CD4-positive, alpha-beta memory T cell (primary cell): ENCODE measurements around the gene SCO1. TPM values are rescaled to one million over a fixed set of nuclear protein-coding genes. Genes with fewer than 3 reads are reported as not detected.
A peak's percentile ranks its signal among the peaks of the same experiment; 100 is the strongest.

Source experiments
- CTCF ChIA-PET: fragments of 350-600 bp; sonication (Branson Sonifier 250); formaldehyde crosslinking; loops from one replicate; lab custom pipeline; 2021; ENCODE audit warnings: inconsistent platforms; ENCODE audit not compliant: partially characterized antibody; lab: Charles Lee
- POLR2A ChIA-PET: fragments of 350-600 bp; sonication (Branson Sonifier 250); formaldehyde crosslinking; loops from one replicate; lab custom pipeline; 2021; ENCODE audit not compliant: partially characterized antibody; lab: Charles Lee
- DNase-seq, 5 donors: peaks; one replicate each; pipeline versions ENCODE4 v3.0.0 to v3.0.0-alpha.2; 2020 to 2022; ENCODE audit warnings: mixed read lengths in 1 of 5
- H3K27ac ChIP-seq: one replicate; pipeline ENCODE4 v1.7.0; 2013; ENCODE audit warnings: low read depth, low read length
- H3K27me3 ChIP-seq: 2 replicates; pipeline ENCODE4 v1.7.0; 2013; ENCODE audit warnings: mild to moderate bottlenecking, low read length, moderate library complexity; ENCODE audit not compliant: insufficient read depth
- H3K36me3 ChIP-seq: 2 replicates; pipeline ENCODE4 v1.7.0; 2013; ENCODE audit warnings: mild to moderate bottlenecking, low read length, moderate library complexity; ENCODE audit not compliant: insufficient read depth
- H3K4me1 ChIP-seq: 2 replicates; pipeline ENCODE4 v1.7.0; 2013; ENCODE audit warnings: mild to moderate bottlenecking, low read length, moderate library complexity; ENCODE audit not compliant: insufficient read depth
- H3K4me3 ChIP-seq, 2 donors: one replicate each; pipeline ENCODE4 v1.7.0; 2013; ENCODE audit warnings: low read length in 2 of 2, mild to moderate bottlenecking in 1 of 2
- H3K9me3 ChIP-seq, 2 donors: one replicate each; pipeline ENCODE4 v1.7.0; 2013; ENCODE audit warnings: low read length in 2 of 2, control low read depth in 1 of 2; ENCODE audit not compliant: control insufficient read depth in 1 of 2
- H3K27ac Mint-ChIP-seq, 7 donors: one replicate each; pipeline ENCODE4 v1.8.0; 2020 to 2021; ENCODE audit warnings: mixed read lengths in 7 of 7, mild to moderate bottlenecking in 6 of 7, inconsistent platforms in 3 of 7, moderate library complexity in 3 of 7
- H3K27me3 Mint-ChIP-seq, 2 donors: one replicate each; pipeline ENCODE4 v1.8.0; 2020 to 2021; ENCODE audit warnings: mixed read lengths in 2 of 2
- H3K36me3 Mint-ChIP-seq, 2 donors: one replicate each; pipeline ENCODE4 v1.8.0; 2020 to 2021; ENCODE audit warnings: mixed read lengths in 2 of 2, inconsistent platforms in 1 of 2, mild to moderate bottlenecking in 1 of 2
- H3K4me1 Mint-ChIP-seq, 4 donors: one replicate each; pipeline ENCODE4 v1.8.0; 2020 to 2021; ENCODE audit warnings: mixed read lengths in 4 of 4, mild to moderate bottlenecking in 1 of 4
- H3K4me3 Mint-ChIP-seq, 8 donors: one replicate each; pipeline ENCODE4 v1.8.0; 2020 to 2021; ENCODE audit warnings: mixed read lengths in 8 of 8, mild to moderate bottlenecking in 7 of 8, moderate library complexity in 6 of 8, inconsistent platforms in 3 of 8
- H3K9me3 Mint-ChIP-seq, 8 donors: one replicate each; pipeline ENCODE4 v1.8.0; 2020 to 2021; ENCODE audit warnings: mixed read lengths in 8 of 8, mild to moderate bottlenecking in 5 of 8, inconsistent platforms in 3 of 8, moderate library complexity in 1 of 8
- intact Hi-C: fragments of 100-400 bp; cut with micrococcal nuclease; formaldehyde crosslinking; loops from one replicate; pipeline ENCODE4 v1.15.1; 2023
- polyA plus RNA-seq, 2 donors: library from polyadenylated mRNA; unstranded; fragments of 300-500 nt; fragmentation: Illumina TruSeq; gene quantifications; one replicate each; pipeline ENCODE4 v1.2.3, GENCODE V29; 2021
- total RNA-seq, 2 experiments: library from RNA; stranded (reverse); gene quantifications; one replicate each; pipeline ENCODE4 v1.2.3, GENCODE V29; 2021

Gene SCO1
- total and polyA plus RNA-seq, 4 experiments from 2014 or later: 12.9 to 26.1 (median 23.1) TPM

DNA sequence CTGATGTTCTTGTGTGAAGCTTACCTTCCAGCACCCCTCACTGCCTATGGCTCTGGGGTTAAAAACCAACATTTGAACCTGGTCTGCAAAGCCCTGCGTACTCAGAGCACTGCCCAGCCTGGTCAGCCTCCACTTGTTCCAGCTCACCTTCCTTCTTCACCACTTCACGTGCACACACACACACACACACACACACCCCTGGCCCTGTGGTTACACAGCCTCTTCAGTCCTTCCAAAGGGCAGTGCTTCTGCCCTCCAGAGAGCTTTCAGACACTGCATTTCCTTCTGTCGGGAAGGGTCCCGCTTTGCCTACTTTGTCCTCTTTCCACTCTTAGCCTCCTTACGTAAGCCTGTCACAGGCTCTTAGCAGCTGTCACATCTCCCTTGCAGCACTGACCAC lies 42.1 kb upstream of the SCO1 start:
- no peaks in the 10 kb centered on the region for H3K27me3 ChIP-seq
- DNase-seq: no peak
- H3K4me1 ChIP-seq: peaks cover 5% of the 10 kb centered on the region
- H3K27ac ChIP-seq: no peak overlapping the region
- no peak overlapping the region for H3K4me3 ChIP-seq
- intact Hi-C loops: no loop called here
- ChIA-PET POLR2A (no interaction called here), CTCF (no interaction called here)
- H3K36me3 ChIP-seq: no peaks in the 10 kb centered on the region
- H3K9me3 Mint-ChIP-seq: peaks cover 0 to 2% (median 0%) of the 10 kb centered on the region in 8 donors
- no peak overlapping the region for H3K4me3 Mint-ChIP-seq
- no peak overlapping the region for H3K27ac Mint-ChIP-seq
- H3K36me3 Mint-ChIP-seq: no peaks in the 10 kb centered on the region
- H3K4me1 Mint-ChIP-seq: peaks cover 5 to 15% (median 10%) of the 10 kb centered on the region in 4 donors
- H3K9me3 ChIP-seq: no peaks in the 10 kb centered on the region
- peaks cover 6 to 8% of the 10 kb centered on the region in 2 donors for H3K27me3 Mint-ChIP-seq

DNA sequence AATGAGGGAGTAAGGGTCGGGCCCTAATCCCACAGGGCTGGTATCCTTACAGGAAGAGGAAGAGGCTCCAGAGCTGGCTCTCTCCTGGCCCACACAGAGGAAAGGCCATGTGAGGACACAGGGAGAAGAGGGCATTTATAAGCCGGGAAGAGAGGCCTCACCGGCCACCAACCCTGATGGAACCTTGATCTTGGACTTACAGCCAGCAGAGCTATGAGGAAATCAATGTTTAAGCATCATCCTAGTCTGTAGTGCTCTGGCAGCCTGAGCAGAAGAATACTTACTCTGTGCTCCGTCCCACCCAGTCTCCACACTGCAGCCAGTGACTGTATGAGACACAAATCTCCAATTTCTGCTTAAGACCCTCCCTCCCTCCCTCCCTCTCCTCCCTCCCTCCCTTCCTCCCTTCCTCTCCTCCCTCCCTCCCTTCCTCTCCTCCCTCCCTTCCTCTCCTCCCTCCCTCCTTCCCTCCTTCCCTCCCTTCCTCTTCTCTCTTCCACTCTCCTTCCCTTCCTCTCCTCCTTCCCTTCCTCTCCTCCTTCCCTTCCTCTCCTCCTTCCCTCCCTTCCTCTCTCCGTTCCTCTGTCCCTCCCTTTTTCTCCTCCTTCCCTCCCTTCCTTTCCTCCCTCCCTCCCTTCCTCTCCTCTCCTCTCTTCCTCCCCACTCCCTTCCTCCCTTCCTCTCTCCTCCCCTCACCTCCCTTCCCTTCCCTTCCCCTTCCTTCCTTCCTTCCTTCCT lies 41.4 kb upstream of the SCO1 start:
- ChIA-PET POLR2A (no interaction called here), CTCF (no interaction called here)
- Mint-ChIP-seq H3K36me3 (no peaks in the 10 kb centered on the region), H3K27me3 (peaks cover 7 to 8% of the 10 kb centered on the region in 2 donors), H3K4me1 (peaks cover 4 to 12% (median 8%) of the 10 kb centered on the region in 4 donors), H3K4me3 (no peak overlapping the region), H3K9me3 (peaks cover 0 to 2% (median 0%) of the 10 kb centered on the region in 8 donors), H3K27ac (no peak overlapping the region)
- H3K4me3 ChIP-seq: no peak overlapping the region
- no peaks in the 10 kb centered on the region for H3K4me1 ChIP-seq
- no peaks in the 10 kb centered on the region for H3K27me3 ChIP-seq
- H3K9me3 ChIP-seq: no peaks in the 10 kb centered on the region
- intact Hi-C loops: no loop called here
- DNase-seq: no peak
- H3K36me3 ChIP-seq: no peaks in the 10 kb centered on the region
- H3K27ac ChIP-seq: no peak overlapping the region

DNA sequence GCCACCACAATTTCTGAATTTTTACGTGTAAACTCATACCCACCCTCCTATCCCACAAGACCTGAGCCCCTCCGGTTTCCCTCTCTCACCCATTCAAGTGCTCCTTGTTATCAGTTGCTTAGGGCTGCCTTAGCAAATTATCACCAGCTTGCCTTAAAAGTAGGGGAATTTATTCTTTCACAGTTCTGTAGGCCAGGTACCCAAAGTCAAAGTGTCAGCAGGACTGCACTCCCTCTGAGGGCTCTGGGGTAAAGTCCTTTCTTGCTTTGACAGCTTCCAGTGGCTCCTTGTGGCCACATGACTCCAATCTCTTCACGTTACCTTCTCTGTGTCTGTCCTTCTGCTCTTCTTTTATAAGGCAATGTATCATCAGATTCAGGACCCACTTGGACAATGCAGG lies 40.4 kb upstream of the SCO1 start:
- H3K4me1 Mint-ChIP-seq: peaks cover 4 to 12% (median 8%) of the 10 kb centered on the region in 4 donors
- Histone ChIP-seq H3K9me3 (no peaks in the 10 kb centered on the region), H3K4me3 (no peak overlapping the region), H3K27me3 (no peaks in the 10 kb centered on the region), H3K27ac (no peak overlapping the region), H3K36me3 (no peaks in the 10 kb centered on the region), H3K4me1 (no peaks in the 10 kb centered on the region)
- H3K27ac Mint-ChIP-seq: no peak overlapping the region
- intact Hi-C loops: no loop called here
- ChIA-PET CTCF (interaction anchor here (0.8 to 2.7 kb wide), 10 partner anchors 8 to 107 kb away, joined by 3 to 27 read pairs (median 4); no protein-coding TSS in a partner anchor), POLR2A (no interaction called here)
- H3K36me3 Mint-ChIP-seq: no peaks in the 10 kb centered on the region
- peaks cover 0 to 2% (median 0%) of the 10 kb centered on the region in 8 donors for H3K9me3 Mint-ChIP-seq
- peaks cover 7 to 8% of the 10 kb centered on the region in 2 donors for H3K27me3 Mint-ChIP-seq
- no peak for DNase-seq
- no peak overlapping the region for H3K4me3 Mint-ChIP-seq

DNA sequence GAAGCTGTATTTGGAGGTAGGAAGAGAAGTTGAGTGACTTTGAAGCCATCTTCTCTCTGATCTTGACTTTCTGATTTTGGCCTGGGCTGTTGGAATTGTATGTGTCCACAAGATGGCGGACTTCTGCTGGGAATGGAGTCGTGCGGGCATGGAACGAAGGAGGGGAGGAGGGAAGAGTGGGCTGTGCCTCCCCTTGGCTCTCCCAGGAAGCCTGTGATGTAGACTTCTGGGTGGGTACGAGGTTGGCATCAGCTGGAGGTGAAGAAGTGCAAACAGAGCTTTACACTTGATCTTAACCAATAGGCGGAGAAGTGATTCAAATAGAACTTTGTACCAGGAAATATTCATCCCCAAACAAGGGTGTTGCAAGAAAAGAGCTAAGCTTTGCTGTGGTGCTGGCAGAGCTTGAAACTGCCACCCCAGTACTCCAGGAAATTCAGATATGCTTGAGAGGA lies 39.9 kb upstream of the SCO1 start:
- Mint-ChIP-seq H3K27ac (peak overlapping the region in 4 of 7 donors; percentile 8 to 72 (median 20)), H3K9me3 (peaks cover 0 to 2% (median 0%) of the 10 kb centered on the region in 8 donors), H3K4me3 (peak overlapping the region in 6 of 8 donors; percentile 6 to 68 (median 51)), H3K4me1 (peaks cover 4 to 12% (median 8%) of the 10 kb centered on the region in 4 donors), H3K27me3 (peaks cover 7 to 8% of the 10 kb centered on the region in 2 donors), H3K36me3 (no peaks in the 10 kb centered on the region)
- Histone ChIP-seq H3K9me3 (no peaks in the 10 kb centered on the region), H3K27me3 (no peaks in the 10 kb centered on the region), H3K4me3 (no peak overlapping the region), H3K27ac (no peak overlapping the region), H3K36me3 (no peaks in the 10 kb centered on the region), H3K4me1 (no peaks in the 10 kb centered on the region)
- CTCF ChIA-PET: interaction anchor here (0.8 to 2.7 kb wide), 10 partner anchors 9 to 107 kb away, joined by 3 to 27 read pairs (median 4); no protein-coding TSS in a partner anchor
- intact Hi-C loops: no loop called here
- POLR2A ChIA-PET: interaction anchor here (0.6 kb wide), 1 partner anchor 97 kb away, joined by 3 read pairs; no protein-coding TSS in a partner anchor
- DNase-seq: peak in 4 of 5 donors; percentile 10 to 30 (median 18)

DNA sequence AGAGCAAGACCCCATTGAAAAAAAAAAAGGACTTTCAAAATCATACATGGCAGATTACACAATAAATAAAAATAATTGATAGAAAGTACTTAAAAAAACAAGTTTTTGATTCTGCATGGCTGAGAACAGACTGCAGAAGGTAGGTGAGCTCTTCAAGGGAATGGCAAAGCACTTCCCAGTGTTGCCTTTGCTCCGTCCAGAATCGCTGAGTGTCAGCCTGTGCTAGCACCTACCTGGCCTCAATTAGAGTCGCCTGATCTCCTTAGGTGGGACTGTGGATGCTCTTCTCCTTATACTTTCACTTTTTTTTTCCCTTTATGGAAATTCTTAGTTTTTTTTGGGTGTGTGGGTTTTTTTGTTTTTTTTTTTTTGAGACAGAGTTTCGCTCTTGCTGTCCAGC lies 38.5 kb upstream of the SCO1 start:
- Mint-ChIP-seq H3K27me3 (peaks cover 7 to 8% of the 10 kb centered on the region in 2 donors), H3K9me3 (peaks cover 0 to 2% (median 0%) of the 10 kb centered on the region in 8 donors), H3K4me3 (no peak overlapping the region), H3K36me3 (no peaks in the 10 kb centered on the region), H3K4me1 (peaks cover 6 to 15% (median 12%) of the 10 kb centered on the region in 4 donors), H3K27ac (no peak overlapping the region)
- Histone ChIP-seq H3K4me1 (no peaks in the 10 kb centered on the region), H3K27me3 (no peaks in the 10 kb centered on the region), H3K36me3 (no peaks in the 10 kb centered on the region), H3K9me3 (no peaks in the 10 kb centered on the region), H3K27ac (no peak overlapping the region), H3K4me3 (no peak overlapping the region)
- intact Hi-C loops: no loop called here
- ChIA-PET CTCF (interaction anchor here (2.2 to 2.7 kb wide), 2 partner anchors 89 to 109 kb away, joined by 8 to 27 read pairs; no protein-coding TSS in a partner anchor), POLR2A (no interaction called here)
- no peak for DNase-seq

DNA sequence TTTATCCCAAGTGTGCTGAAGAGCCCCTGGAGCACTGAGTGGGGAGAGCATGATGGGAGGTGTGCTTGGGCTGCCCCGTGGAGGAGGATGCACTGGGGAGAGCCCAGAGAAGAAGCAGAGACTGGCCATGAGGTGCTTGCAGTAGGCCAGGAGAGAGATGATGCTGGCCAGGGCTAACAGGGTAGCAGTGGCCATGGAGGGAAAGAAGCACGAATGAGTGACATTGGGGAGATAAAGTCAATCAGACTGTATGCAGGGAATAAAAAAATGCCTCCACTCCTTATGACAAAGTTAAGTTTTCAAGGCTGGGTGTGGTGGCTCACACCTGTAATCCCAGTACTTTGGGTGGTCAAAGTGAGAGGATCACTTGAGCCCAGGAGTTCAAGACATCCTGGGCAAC lies 37.9 kb upstream of the SCO1 start:
- ChIA-PET CTCF (interaction anchor here (2.7 kb wide), 1 partner anchor 109 kb away, joined by 27 read pairs; no protein-coding TSS in a partner anchor), POLR2A (no interaction called here)
- H3K4me1 ChIP-seq: no peaks in the 10 kb centered on the region
- H3K4me3 Mint-ChIP-seq: no peak overlapping the region
- no peak overlapping the region for H3K27ac Mint-ChIP-seq
- H3K36me3 ChIP-seq: no peaks in the 10 kb centered on the region
- DNase-seq: no peak
- H3K36me3 Mint-ChIP-seq: no peaks in the 10 kb centered on the region
- intact Hi-C loops: no loop called here
- H3K9me3 ChIP-seq: no peaks in the 10 kb centered on the region
- H3K9me3 Mint-ChIP-seq: peaks cover 0 to 2% (median 0%) of the 10 kb centered on the region in 8 donors
- peaks cover 5 to 7% of the 10 kb centered on the region in 2 donors for H3K27me3 Mint-ChIP-seq
- no peak overlapping the region for H3K27ac ChIP-seq
- no peaks in the 10 kb centered on the region for H3K27me3 ChIP-seq
- peaks cover 8 to 19% (median 15%) of the 10 kb centered on the region in 4 donors for H3K4me1 Mint-ChIP-seq
- no peak overlapping the region for H3K4me3 ChIP-seq

DNA sequence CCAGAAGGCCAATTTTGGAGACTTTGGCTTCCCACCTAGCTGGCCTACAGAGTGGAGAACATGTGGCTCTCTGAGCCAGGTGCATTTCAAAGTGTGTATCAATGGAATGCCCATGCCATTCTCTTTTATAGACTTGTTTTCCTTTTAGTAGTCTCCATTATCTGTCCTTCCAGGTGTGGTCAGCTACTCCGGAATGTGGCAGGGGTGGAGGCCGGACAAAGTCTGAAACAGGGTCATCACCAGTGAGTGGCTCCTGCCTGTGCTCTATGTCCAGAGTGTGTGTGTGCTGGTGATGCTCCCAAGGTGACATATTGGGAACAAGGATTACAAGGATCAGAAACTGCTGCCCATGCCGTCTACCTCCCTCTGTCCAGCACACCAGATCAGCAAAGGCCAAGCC lies 36.3 kb upstream of the SCO1 start:
- CTCF ChIA-PET: interaction anchor here (1.4 to 1.7 kb wide), 3 partner anchors 33 to 103 kb away, joined by 3 to 4 read pairs (median 4); no protein-coding TSS in a partner anchor
- Histone ChIP-seq H3K27me3 (no peaks in the 10 kb centered on the region), H3K9me3 (no peaks in the 10 kb centered on the region), H3K36me3 (no peaks in the 10 kb centered on the region), H3K4me3 (no peak overlapping the region), H3K4me1 (no peaks in the 10 kb centered on the region), H3K27ac (no peak overlapping the region)
- no peak for DNase-seq
- H3K27me3 Mint-ChIP-seq: peaks cover 4 to 5% of the 10 kb centered on the region in 2 donors
- no peak overlapping the region for H3K4me3 Mint-ChIP-seq
- intact Hi-C loops: no loop called here
- no peaks in the 10 kb centered on the region for H3K9me3 Mint-ChIP-seq
- H3K4me1 Mint-ChIP-seq: peaks cover 8 to 26% (median 14%) of the 10 kb centered on the region in 4 donors
- POLR2A ChIA-PET: no interaction called here
- no peak overlapping the region for H3K27ac Mint-ChIP-seq
- H3K36me3 Mint-ChIP-seq: no peaks in the 10 kb centered on the region
